ENCODE data around the gene CPNE2.
"Not testable (repeated sequence)": the region's sequence is repeated elsewhere in the genome, so short reads cannot be mapped to it uniquely, and the experiment has no call there.

The CPNE2 gene

GRCh38 chr16:57071081-57071732 is 21.2 kb upstream of the CPNE2 start:
- H3K9ac ChIP-seq (ENCODE audit: low read depth, low read length); H3K4me3 ChIP-seq (ENCODE audit: low read length); H3K9me3 ChIP-seq (replicated peaks; ENCODE audit: low read length); H3K4me2 ChIP-seq (ENCODE audit: low read length); H3K27me3 ChIP-seq (ENCODE audit: control insufficient read depth, insufficient read depth, low read length); H3K36me3 ChIP-seq (ENCODE audit: insufficient read depth, low read length): not testable (repeated sequence)
- peaks cover 15% of the 10 kb centered on the region for H3K4me1 ChIP-seq (ENCODE audit: control insufficient read depth, insufficient read depth, low read length)

- no peaks in the 10 kb centered on the region for H3K9me3 ChIP-seq (replicated peaks; ENCODE audit: low read length)
- no peak overlapping the region for H3K4me2 ChIP-seq (ENCODE audit: low read length)
- H3K4me3 ChIP-seq (ENCODE audit: low read length): no peak overlapping the region
- peaks cover 15% of the 10 kb centered on the region for H3K4me1 ChIP-seq (ENCODE audit: control insufficient read depth, insufficient read depth, low read length)
- H3K36me3 ChIP-seq (ENCODE audit: insufficient read depth, low read length): no peaks in the 10 kb centered on the region
- no peaks in the 10 kb centered on the region for H3K27me3 ChIP-seq (ENCODE audit: control insufficient read depth, insufficient read depth, low read length)
- no peak overlapping the region for H3K9ac ChIP-seq (ENCODE audit: low read depth, low read length)
Measured at GRCh38 chr16:57071831-57072582, 20.4 kb upstream of the CPNE2 start.

GRCh38 chr16:57072616-57073275 is 19.6 kb upstream of the CPNE2 start:
- no peaks in the 10 kb centered on the region for H3K36me3 ChIP-seq (ENCODE audit: insufficient read depth, low read length)
- H3K27me3 ChIP-seq (ENCODE audit: control insufficient read depth, insufficient read depth, low read length): no peaks in the 10 kb centered on the region

GRCh38 chr16:57077714-57078113 is 14.7 kb upstream of the CPNE2 start:
- Histone ChIP-seq H3K4me3 (ENCODE audit: low read length) (no peak overlapping the region), H3K36me3 (ENCODE audit: insufficient read depth, low read length) (no peaks in the 10 kb centered on the region), H3K9me3 (replicated peaks; ENCODE audit: low read length) (no peaks in the 10 kb centered on the region), H3K4me2 (ENCODE audit: low read length) (no peak overlapping the region), H3K4me1 (ENCODE audit: control insufficient read depth, insufficient read depth, low read length) (peaks cover 4% of the 10 kb centered on the region), H3K9ac (ENCODE audit: low read depth, low read length) (no peak overlapping the region), H3K27me3 (ENCODE audit: control insufficient read depth, insufficient read depth, low read length) (no peaks in the 10 kb centered on the region)

More at GRCh38 chr16:57072616-57073275, 19.6 kb upstream of the CPNE2 start:
- Histone ChIP-seq H3K4me3 (ENCODE audit: low read length) (no peak overlapping the region), H3K4me1 (ENCODE audit: control insufficient read depth, insufficient read depth, low read length) (peaks cover 15% of the 10 kb centered on the region), H3K9me3 (replicated peaks; ENCODE audit: low read length) (no peaks in the 10 kb centered on the region), H3K4me2 (ENCODE audit: low read length) (no peak overlapping the region), H3K9ac (ENCODE audit: low read depth, low read length) (no peak overlapping the region)

- no peaks in the 10 kb centered on the region for H3K36me3 ChIP-seq (ENCODE audit: insufficient read depth, low read length)
- H3K4me2 ChIP-seq (ENCODE audit: low read length): no peak overlapping the region
- no peak overlapping the region for H3K4me3 ChIP-seq (ENCODE audit: low read length)
- no peaks in the 10 kb centered on the region for H3K27me3 ChIP-seq (ENCODE audit: control insufficient read depth, insufficient read depth, low read length)
- H3K9me3 ChIP-seq (replicated peaks; ENCODE audit: low read length): no peaks in the 10 kb centered on the region
- no peak overlapping the region for H3K9ac ChIP-seq (ENCODE audit: low read depth, low read length)
- H3K4me1 ChIP-seq (ENCODE audit: control insufficient read depth, insufficient read depth, low read length): no peaks in the 10 kb centered on the region
Measured at GRCh38 chr16:57081744-57082143, 10.6 kb upstream of the CPNE2 start.

- H3K9me3 ChIP-seq (replicated peaks; ENCODE audit: low read length): no peaks in the 10 kb centered on the region
- H3K27me3 ChIP-seq (ENCODE audit: control insufficient read depth, insufficient read depth, low read length): no peaks in the 10 kb centered on the region
- no peaks in the 10 kb centered on the region for H3K4me1 ChIP-seq (ENCODE audit: control insufficient read depth, insufficient read depth, low read length)
- no peak overlapping the region for H3K4me3 ChIP-seq (ENCODE audit: low read length)
- no peak overlapping the region for H3K4me2 ChIP-seq (ENCODE audit: low read length)
- no peak overlapping the region for H3K9ac ChIP-seq (ENCODE audit: low read depth, low read length)
- H3K36me3 ChIP-seq (ENCODE audit: insufficient read depth, low read length): no peaks in the 10 kb centered on the region
Measured at GRCh38 chr16:57082664-57083063, 9.7 kb upstream of the CPNE2 start.

- H3K9ac ChIP-seq (ENCODE audit: low read depth, low read length): no peak overlapping the region
- H3K4me1 ChIP-seq (ENCODE audit: control insufficient read depth, insufficient read depth, low read length): no peaks in the 10 kb centered on the region
- no peak overlapping the region for H3K4me3 ChIP-seq (ENCODE audit: low read length)
- H3K9me3 ChIP-seq (replicated peaks; ENCODE audit: low read length): no peaks in the 10 kb centered on the region
- H3K36me3 ChIP-seq (ENCODE audit: insufficient read depth, low read length): no peaks in the 10 kb centered on the region
- H3K4me2 ChIP-seq (ENCODE audit: low read length): no peak overlapping the region
- no peaks in the 10 kb centered on the region for H3K27me3 ChIP-seq (ENCODE audit: control insufficient read depth, insufficient read depth, low read length)
Measured at GRCh38 chr16:57083485-57084126, 8.8 kb upstream of the CPNE2 start.

- Histone ChIP-seq H3K4me3 (ENCODE audit: low read length) (no peak overlapping the region), H3K27me3 (ENCODE audit: control insufficient read depth, insufficient read depth, low read length) (peaks cover 4% of the 10 kb centered on the region), H3K4me1 (ENCODE audit: control insufficient read depth, insufficient read depth, low read length) (no peaks in the 10 kb centered on the region), H3K9me3 (replicated peaks; ENCODE audit: low read length) (no peaks in the 10 kb centered on the region), H3K9ac (ENCODE audit: low read depth, low read length) (no peak overlapping the region), H3K36me3 (ENCODE audit: insufficient read depth, low read length) (no peaks in the 10 kb centered on the region), H3K4me2 (ENCODE audit: low read length) (no peak overlapping the region)
Measured at GRCh38 chr16:57084257-57084770, 8.1 kb upstream of the CPNE2 start.

GRCh38 chr16:57084996-57085395 is 7.4 kb upstream of the CPNE2 start:
- no peaks in the 10 kb centered on the region for H3K9me3 ChIP-seq (replicated peaks; ENCODE audit: low read length)
- no peaks in the 10 kb centered on the region for H3K36me3 ChIP-seq (ENCODE audit: insufficient read depth, low read length)
- no peak overlapping the region for H3K9ac ChIP-seq (ENCODE audit: low read depth, low read length)
- no peak overlapping the region for H3K4me2 ChIP-seq (ENCODE audit: low read length)
- no peaks in the 10 kb centered on the region for H3K4me1 ChIP-seq (ENCODE audit: control insufficient read depth, insufficient read depth, low read length)
- peaks cover 5% of the 10 kb centered on the region for H3K27me3 ChIP-seq (ENCODE audit: control insufficient read depth, insufficient read depth, low read length)
- H3K4me3 ChIP-seq (ENCODE audit: low read length): no peak overlapping the region

- Histone ChIP-seq H3K4me2 (ENCODE audit: low read length) (no peak overlapping the region), H3K4me3 (ENCODE audit: low read length) (no peak overlapping the region), H3K36me3 (ENCODE audit: insufficient read depth, low read length) (no peaks in the 10 kb centered on the region), H3K27me3 (ENCODE audit: control insufficient read depth, insufficient read depth, low read length) (peaks cover 5% of the 10 kb centered on the region), H3K9me3 (replicated peaks; ENCODE audit: low read length) (no peaks in the 10 kb centered on the region), H3K4me1 (ENCODE audit: control insufficient read depth, insufficient read depth, low read length) (peaks cover 9% of the 10 kb centered on the region), H3K9ac (ENCODE audit: low read depth, low read length) (no peak overlapping the region)
Measured at GRCh38 chr16:57087003-57087402, 5.4 kb upstream of the CPNE2 start.

- H3K9me3 ChIP-seq (replicated peaks; ENCODE audit: low read length): no peaks in the 10 kb centered on the region
- no peak overlapping the region for H3K4me3 ChIP-seq (ENCODE audit: low read length)
- no peak overlapping the region for H3K4me2 ChIP-seq (ENCODE audit: low read length)
- no peaks in the 10 kb centered on the region for H3K36me3 ChIP-seq (ENCODE audit: insufficient read depth, low read length)
- H3K4me1 ChIP-seq (ENCODE audit: control insufficient read depth, insufficient read depth, low read length): peaks cover 16% of the 10 kb centered on the region
- no peak overlapping the region for H3K9ac ChIP-seq (ENCODE audit: low read depth, low read length)
- peaks cover 5% of the 10 kb centered on the region for H3K27me3 ChIP-seq (ENCODE audit: control insufficient read depth, insufficient read depth, low read length)
Measured at GRCh38 chr16:57089406-57089805, 3.0 kb upstream of the CPNE2 start.

All from skeletal muscle satellite cell (primary cell).